Measurements from ENCODE around the gene PPM1N.
A peak's percentile ranks its signal among the peaks of the same experiment; 100 is the strongest.

PPM1N gene

DNA sequence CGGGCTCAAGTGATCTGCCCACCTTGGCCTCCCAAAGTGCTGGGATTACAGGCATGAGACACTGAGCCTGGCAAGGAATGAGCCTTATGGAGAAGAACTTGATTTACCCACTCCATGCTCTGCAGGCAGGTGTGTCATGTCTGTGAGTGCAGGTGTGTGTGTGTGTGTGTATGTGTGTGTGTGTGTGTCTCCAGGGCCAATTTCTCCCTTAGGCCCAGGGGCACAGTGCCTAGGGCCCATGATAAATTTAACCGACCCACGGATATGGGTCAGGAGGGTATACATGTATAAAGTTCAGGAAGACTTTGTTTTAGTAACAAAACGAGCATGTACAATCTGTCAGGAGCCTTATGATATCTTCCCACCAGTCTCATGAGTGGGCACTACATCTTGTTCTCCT lies 35.0 kb upstream of the PPM1N start:
- H3K4me1 ChIP-seq (ENCODE audit: control insufficient read depth, insufficient read depth, low read length, poor library complexity, severe bottlenecking) = no peaks in the 10 kb centered on the region
- no peaks in the 10 kb centered on the region for H3K36me3 ChIP-seq (ENCODE audit: control insufficient read depth, insufficient read depth, low read length)
- no peak overlapping the region for H3K27ac ChIP-seq (ENCODE audit: low read depth, low read length, severe bottlenecking)
- WGBS, 2 experiments (ENCODE audit: insufficient coverage in 2 of 2) = 79 to 82% methylated on average over 3 to 4 of the region's 4 CpGs
- H3K9me3 ChIP-seq (ENCODE audit: control insufficient read depth, low read length) = no peaks in the 10 kb centered on the region
- no peak overlapping the region for H3K4me3 ChIP-seq (ENCODE audit: extremely low read depth, insufficient read depth, low read length, poor library complexity, severe bottlenecking)

DNA sequence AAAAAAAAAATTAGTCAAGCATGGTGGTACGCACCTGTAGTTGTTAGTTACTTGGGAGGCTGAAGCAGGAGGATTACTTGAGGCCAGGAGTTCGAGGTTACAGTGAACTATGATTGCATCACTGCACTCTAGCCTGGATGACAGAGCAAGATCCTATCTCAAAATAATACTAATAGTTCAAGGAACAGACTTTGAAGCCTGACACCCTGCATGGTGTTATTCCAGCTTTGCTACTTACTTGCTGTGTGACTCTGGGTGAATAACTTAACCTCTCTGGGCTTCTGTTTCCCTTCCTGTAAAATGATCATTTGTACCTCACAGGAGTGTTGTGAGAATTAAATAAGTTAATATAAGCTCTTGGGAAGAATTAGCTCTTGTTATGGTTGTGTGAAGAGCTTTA lies 34.0 kb upstream of the PPM1N start:
- Histone ChIP-seq H3K4me1 (ENCODE audit: control insufficient read depth, insufficient read depth, low read length, poor library complexity, severe bottlenecking) (no peaks in the 10 kb centered on the region), H3K36me3 (ENCODE audit: control insufficient read depth, insufficient read depth, low read length) (no peaks in the 10 kb centered on the region), H3K27ac (ENCODE audit: low read depth, low read length, severe bottlenecking) (no peak overlapping the region), H3K4me3 (ENCODE audit: extremely low read depth, insufficient read depth, low read length, poor library complexity, severe bottlenecking) (no peak overlapping the region), H3K9me3 (ENCODE audit: control insufficient read depth, low read length) (no peaks in the 10 kb centered on the region)
- WGBS, 2 experiments (ENCODE audit: insufficient coverage in 2 of 2) = 100% methylated on average over 2 of the region's 2 CpGs; no CpG with 5 or more reads in 1 of the 2 experiments

DNA sequence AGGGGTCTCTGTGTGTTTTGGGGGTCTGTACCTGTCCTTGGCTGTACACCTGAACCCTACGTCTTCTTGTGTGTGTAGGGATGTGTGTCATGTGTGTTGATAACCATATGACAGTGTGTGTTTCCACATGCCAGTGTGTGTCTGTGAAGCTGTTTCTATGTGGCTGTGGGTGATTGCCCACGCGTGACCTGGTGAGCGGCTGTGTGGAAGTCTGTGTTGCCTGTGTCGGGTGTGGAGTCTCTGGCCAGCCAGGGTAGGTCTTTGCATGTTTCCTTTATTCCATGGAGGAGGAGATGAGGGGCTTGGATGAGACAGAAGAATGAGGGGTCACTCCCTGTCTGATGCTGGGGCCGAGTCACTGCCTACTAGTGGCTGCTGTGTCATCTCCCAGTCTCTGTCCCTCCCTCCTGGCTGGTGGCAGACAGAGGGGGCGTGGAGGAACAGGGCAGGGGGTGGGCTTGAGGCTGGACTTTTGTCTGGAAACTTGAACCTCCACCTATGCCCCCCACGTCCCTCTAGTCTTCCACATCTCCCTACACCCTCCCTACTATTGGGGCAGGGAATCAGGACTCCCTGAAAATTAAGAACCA lies 33.3 kb upstream of the PPM1N start:
- no peaks in the 10 kb centered on the region for H3K36me3 ChIP-seq (ENCODE audit: control insufficient read depth, insufficient read depth, low read length)
- no peak overlapping the region for H3K27ac ChIP-seq (ENCODE audit: low read depth, low read length, severe bottlenecking)
- 41 to 76% methylated on average over 3 to 7 of the region's 8 CpGs for WGBS, 2 experiments (ENCODE audit: insufficient coverage in 2 of 2)
- no peaks in the 10 kb centered on the region for H3K4me1 ChIP-seq (ENCODE audit: control insufficient read depth, insufficient read depth, low read length, poor library complexity, severe bottlenecking)
- H3K9me3 ChIP-seq (ENCODE audit: control insufficient read depth, low read length) = no peaks in the 10 kb centered on the region
- no peak overlapping the region for H3K4me3 ChIP-seq (ENCODE audit: extremely low read depth, insufficient read depth, low read length, poor library complexity, severe bottlenecking)

DNA sequence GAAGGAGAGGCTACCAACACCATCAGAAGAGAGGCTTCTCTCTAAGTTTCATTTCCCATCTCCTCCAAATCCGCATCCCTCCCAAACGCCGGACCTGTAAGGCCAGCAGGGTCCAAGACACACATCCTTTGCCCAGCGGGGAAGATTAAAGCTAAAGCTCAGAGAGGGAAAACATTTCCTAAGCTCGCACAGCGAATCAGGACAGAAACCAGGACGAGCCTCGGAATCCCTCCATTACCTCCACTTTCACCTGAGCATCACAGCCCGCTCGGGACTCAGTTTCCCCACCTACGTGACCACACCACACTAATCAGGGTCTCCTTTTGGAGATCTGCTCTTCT lies 31.2 kb upstream of the PPM1N start:
- peak overlapping the region; percentile 67 for H3K4me3 ChIP-seq (ENCODE audit: extremely low read depth, insufficient read depth, low read length, poor library complexity, severe bottlenecking)
- 7 to 9% methylated on average over 8 to 9 of the region's 11 CpGs for WGBS, 2 experiments (ENCODE audit: insufficient coverage in 2 of 2)

DNA sequence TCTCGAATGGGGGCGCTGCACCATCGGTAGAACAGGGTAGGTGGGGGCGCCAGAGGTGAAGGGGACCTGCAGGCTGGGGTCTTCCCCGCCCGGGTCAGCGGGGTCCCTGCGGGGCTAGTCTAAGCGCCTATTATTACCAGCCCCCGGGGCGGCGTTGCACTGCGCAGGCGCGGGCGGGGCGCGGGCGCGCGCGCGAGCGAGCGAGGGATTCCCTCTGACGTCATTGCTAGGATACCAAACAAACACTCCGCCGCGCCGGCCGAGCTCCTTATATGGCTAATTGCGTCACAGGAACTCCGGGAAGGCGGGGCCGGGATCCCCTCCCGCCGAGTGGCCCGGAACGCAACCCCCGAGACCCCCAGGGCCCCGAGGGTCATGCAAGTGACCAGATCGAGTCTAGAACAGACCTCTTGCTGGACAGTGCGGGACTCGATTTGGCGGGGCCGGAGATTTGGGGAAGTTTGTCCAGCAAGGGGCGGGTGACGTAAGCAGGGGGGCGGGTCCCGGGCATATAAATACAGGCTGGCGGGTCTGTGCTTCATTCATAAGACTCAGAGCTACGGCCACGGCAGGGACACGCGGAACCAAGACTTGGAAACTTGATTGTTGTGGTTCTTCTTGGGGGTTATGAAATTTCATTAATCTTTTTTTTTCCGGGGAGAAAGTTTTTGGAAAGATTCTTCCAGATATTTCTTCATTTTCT lies 30.6 kb upstream of the PPM1N start, which contains the start of gene FOSB:
TSS of gene FOSB (plus strand) at position 541 of the 703 bp plus-strand sequence. CDS start 591 bp downstream, outside the sequence.
- no peaks in the 10 kb centered on the region for H3K9me3 ChIP-seq (ENCODE audit: control insufficient read depth, low read length)
- peak within 1 kb of the TSS; percentile 99 for H3K27ac ChIP-seq (ENCODE audit: low read depth, low read length, severe bottlenecking)
- peaks cover 7% of the 10 kb centered on the region for H3K4me1 ChIP-seq (ENCODE audit: control insufficient read depth, insufficient read depth, low read length, poor library complexity, severe bottlenecking)
- H3K36me3 ChIP-seq (ENCODE audit: control insufficient read depth, insufficient read depth, low read length) = no peaks in the 10 kb centered on the region
- peak within 1 kb of the TSS; percentile 67 for H3K4me3 ChIP-seq (ENCODE audit: extremely low read depth, insufficient read depth, low read length, poor library complexity, severe bottlenecking)
- WGBS, 2 experiments (ENCODE audit: insufficient coverage in 2 of 2) = 1% methylated on average over 46 to 50 of the region's 56 CpGs

More for the DNA sequence above, 31.2 kb upstream of the PPM1N start:
- Histone ChIP-seq H3K27ac (ENCODE audit: low read depth, low read length, severe bottlenecking) (peak overlapping the region; percentile 99), H3K9me3 (ENCODE audit: control insufficient read depth, low read length) (no peaks in the 10 kb centered on the region), H3K4me1 (ENCODE audit: control insufficient read depth, insufficient read depth, low read length, poor library complexity, severe bottlenecking) (peaks cover 2% of the 10 kb centered on the region), H3K36me3 (ENCODE audit: control insufficient read depth, insufficient read depth, low read length) (no peaks in the 10 kb centered on the region)

DNA sequence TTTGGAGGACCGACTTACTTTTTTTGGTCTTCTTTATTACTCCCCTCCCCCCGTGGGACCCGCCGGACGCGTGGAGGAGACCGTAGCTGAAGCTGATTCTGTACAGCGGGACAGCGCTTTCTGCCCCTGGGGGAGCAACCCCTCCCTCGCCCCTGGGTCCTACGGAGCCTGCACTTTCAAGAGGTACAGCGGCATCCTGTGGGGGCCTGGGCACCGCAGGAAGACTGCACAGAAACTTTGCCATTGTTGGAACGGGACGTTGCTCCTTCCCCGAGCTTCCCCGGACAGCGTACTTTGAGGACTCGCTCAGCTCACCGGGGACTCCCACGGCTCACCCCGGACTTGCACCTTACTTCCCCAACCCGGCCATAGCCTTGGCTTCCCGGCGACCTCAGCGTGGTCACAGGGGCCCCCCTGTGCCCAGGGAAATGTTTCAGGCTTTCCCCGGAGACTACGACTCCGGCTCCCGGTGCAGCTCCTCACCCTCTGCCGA lies 30.0 kb upstream of the PPM1N start:
- WGBS, 2 experiments (ENCODE audit: insufficient coverage in 2 of 2) = 2 to 3% methylated on average over 27 to 30 of the region's 31 CpGs
- Histone ChIP-seq H3K4me1 (ENCODE audit: control insufficient read depth, insufficient read depth, low read length, poor library complexity, severe bottlenecking) (peaks cover 10% of the 10 kb centered on the region), H3K27ac (ENCODE audit: low read depth, low read length, severe bottlenecking) (peak overlapping the region; percentile 99), H3K4me3 (ENCODE audit: extremely low read depth, insufficient read depth, low read length, poor library complexity, severe bottlenecking) (peak overlapping the region; percentile 67), H3K9me3 (ENCODE audit: control insufficient read depth, low read length) (no peaks in the 10 kb centered on the region), H3K36me3 (ENCODE audit: control insufficient read depth, insufficient read depth, low read length) (no peaks in the 10 kb centered on the region)

DNA sequence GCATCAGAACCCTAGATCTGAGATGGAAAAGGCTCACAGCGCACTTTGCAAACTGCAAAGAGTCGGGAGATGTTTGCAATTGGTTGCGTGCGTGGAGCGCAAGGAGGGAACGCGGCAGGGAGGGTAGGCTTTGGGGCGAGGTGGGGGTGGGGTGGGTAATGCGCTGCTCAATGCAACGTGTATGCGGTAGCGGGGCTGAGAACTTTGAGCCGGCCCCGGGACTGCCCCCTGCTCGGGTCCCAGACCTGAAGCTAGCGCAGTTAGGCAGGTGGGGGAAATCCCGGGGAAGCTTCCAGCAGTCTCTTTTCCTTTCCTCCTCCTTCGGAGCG lies 29.5 kb upstream of the PPM1N start:
- H3K4me3 ChIP-seq (ENCODE audit: extremely low read depth, insufficient read depth, low read length, poor library complexity, severe bottlenecking) = peak overlapping the region; percentile 67
- peak overlapping the region; percentile 99 for H3K27ac ChIP-seq (ENCODE audit: low read depth, low read length, severe bottlenecking)
- no peaks in the 10 kb centered on the region for H3K9me3 ChIP-seq (ENCODE audit: control insufficient read depth, low read length)
- H3K4me1 ChIP-seq (ENCODE audit: control insufficient read depth, insufficient read depth, low read length, poor library complexity, severe bottlenecking) = peaks cover 10% of the 10 kb centered on the region
- WGBS, 2 experiments (ENCODE audit: insufficient coverage in 2 of 2) = 1 to 2% methylated on average over 16 of the region's 19 CpGs
- H3K36me3 ChIP-seq (ENCODE audit: control insufficient read depth, insufficient read depth, low read length) = no peaks in the 10 kb centered on the region

DNA sequence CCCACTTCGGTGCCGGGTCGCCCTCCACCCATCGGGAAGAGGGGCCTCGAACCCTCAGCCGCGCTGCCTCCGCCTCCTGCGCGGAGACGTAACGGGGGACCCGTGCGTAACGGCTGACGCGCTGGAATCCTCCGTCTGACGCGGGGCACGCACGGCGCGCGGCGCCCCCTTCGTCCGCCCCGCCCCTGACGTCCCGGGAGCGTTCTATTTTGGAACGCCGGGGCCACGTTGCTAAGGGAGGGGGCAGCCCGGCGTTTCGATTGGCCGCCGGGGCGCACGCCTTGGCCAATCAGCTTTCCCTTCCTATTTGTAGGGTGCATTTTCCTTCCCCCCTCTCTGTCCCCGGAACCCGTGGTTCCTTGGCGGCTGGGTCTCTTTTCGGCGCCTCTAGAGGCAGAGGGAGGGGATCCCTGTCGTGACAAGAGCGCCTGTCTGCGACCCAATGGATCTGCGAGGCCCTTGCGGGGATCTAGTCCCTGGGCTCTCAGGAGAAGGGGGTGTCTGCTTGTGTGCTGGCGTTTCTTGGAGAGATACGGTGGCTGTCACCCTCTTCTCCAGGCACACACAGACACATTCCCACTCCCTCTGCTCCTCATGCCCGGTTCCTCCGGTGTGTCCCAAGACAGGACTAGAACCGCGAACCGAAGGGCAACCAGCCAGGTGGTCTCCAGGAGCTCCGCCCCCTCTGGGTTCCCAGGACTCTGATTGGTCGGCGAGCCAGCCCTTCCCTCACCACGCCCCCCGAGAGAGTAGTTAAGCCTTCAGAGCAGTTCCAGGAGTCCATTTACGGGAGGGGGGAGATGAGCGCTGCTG lies 28.9 kb upstream of the PPM1N start:
- peak overlapping the region; percentile 99 for H3K27ac ChIP-seq (ENCODE audit: low read depth, low read length, severe bottlenecking)
- H3K9me3 ChIP-seq (ENCODE audit: control insufficient read depth, low read length) = no peaks in the 10 kb centered on the region
- peaks cover 10% of the 10 kb centered on the region for H3K4me1 ChIP-seq (ENCODE audit: control insufficient read depth, insufficient read depth, low read length, poor library complexity, severe bottlenecking)
- 0% methylated on average over 48 to 52 of the region's 66 CpGs for WGBS, 2 experiments (ENCODE audit: insufficient coverage in 2 of 2)
- peak overlapping the region; percentile 67 for H3K4me3 ChIP-seq (ENCODE audit: extremely low read depth, insufficient read depth, low read length, poor library complexity, severe bottlenecking)
- no peaks in the 10 kb centered on the region for H3K36me3 ChIP-seq (ENCODE audit: control insufficient read depth, insufficient read depth, low read length)

DNA sequence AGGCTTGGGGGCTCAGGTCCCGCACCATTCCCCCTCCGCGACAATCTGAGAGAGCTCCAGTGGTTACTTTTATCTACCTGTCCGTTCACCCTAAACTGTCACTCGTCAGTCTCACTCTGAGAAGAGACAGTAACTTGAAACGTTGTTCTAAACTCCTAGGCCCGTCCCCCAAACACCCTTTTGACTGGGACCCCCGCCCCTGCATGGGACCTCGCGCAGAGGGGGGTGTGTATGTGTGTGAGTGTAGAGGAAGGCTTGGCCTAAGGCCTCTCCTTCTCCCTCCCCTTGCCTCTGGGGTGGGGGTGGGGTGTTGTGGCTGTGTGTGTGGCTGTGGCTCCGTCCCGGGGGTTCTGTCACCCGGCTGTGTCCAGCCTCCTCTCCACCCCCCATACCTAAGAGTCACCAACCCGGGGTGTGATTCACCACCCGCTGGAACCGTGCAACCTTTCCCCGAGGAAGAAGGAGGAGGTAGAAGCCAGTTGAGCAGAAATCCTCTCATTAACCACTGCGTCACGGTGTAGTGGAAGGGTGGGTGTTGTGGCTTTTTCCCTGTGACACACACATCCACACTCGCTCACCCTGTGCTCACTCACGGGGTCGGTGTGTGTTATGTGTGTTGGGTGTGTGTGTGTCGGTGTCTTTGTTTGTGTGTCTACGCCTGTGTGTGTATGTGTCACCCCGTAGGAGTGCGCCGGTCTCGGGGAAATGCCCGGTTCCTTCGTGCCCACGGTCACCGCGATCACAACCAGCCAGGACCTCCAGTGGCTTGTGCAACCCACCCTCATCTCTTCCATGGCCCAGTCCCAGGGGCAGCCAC lies 28.1 kb upstream of the PPM1N start:
- Histone ChIP-seq H3K9me3 (ENCODE audit: control insufficient read depth, low read length) (no peaks in the 10 kb centered on the region), H3K4me3 (ENCODE audit: extremely low read depth, insufficient read depth, low read length, poor library complexity, severe bottlenecking) (peak overlapping the region; percentile 67), H3K4me1 (ENCODE audit: control insufficient read depth, insufficient read depth, low read length, poor library complexity, severe bottlenecking) (peaks cover 10% of the 10 kb centered on the region), H3K27ac (ENCODE audit: low read depth, low read length, severe bottlenecking) (peak overlapping the region; percentile 99), H3K36me3 (ENCODE audit: control insufficient read depth, insufficient read depth, low read length) (no peaks in the 10 kb centered on the region)
- WGBS, 2 experiments (ENCODE audit: insufficient coverage in 2 of 2) = 64 to 70% methylated on average over 11 to 14 of the region's 33 CpGs

DNA sequence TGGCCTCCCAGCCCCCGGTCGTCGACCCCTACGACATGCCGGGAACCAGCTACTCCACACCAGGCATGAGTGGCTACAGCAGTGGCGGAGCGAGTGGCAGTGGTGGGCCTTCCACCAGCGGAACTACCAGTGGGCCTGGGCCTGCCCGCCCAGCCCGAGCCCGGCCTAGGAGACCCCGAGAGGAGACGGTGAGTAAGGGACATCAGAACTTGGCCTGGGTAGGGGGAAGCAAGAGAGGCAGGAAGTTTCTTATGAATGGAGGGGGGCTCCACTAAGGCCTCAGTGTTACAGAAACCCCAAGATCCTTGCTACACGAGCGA lies 27.5 kb upstream of the PPM1N start:
- 92 to 99% methylated on average over 5 to 10 of the region's 15 CpGs for WGBS, 2 experiments (ENCODE audit: insufficient coverage in 2 of 2)

More for the DNA sequence above, 27.5 kb upstream of the PPM1N start:
- Histone ChIP-seq H3K36me3 (ENCODE audit: control insufficient read depth, insufficient read depth, low read length) (no peaks in the 10 kb centered on the region), H3K9me3 (ENCODE audit: control insufficient read depth, low read length) (no peaks in the 10 kb centered on the region), H3K4me1 (ENCODE audit: control insufficient read depth, insufficient read depth, low read length, poor library complexity, severe bottlenecking) (peaks cover 10% of the 10 kb centered on the region), H3K27ac (ENCODE audit: low read depth, low read length, severe bottlenecking) (no peak overlapping the region), H3K4me3 (ENCODE audit: extremely low read depth, insufficient read depth, low read length, poor library complexity, severe bottlenecking) (no peak overlapping the region)

All from mesodermal cell (in vitro differentiated cells).